NCI-H82 treated with DMSO at 0.1 percent for 48 hours (cell line): ENCODE data around the gene DPY19L2.
"Not testable (repeated sequence)": the region's sequence is repeated elsewhere in the genome, so short reads cannot be mapped to it uniquely, and the experiment has no call there.

Source experiments
- DNase-seq: peaks from one replicate; lab custom pipeline; 2025; ENCODE audit not compliant: unreplicated experiment; lab: John Stamatoyannopoulos, UW

The DPY19L2 gene

DNA sequence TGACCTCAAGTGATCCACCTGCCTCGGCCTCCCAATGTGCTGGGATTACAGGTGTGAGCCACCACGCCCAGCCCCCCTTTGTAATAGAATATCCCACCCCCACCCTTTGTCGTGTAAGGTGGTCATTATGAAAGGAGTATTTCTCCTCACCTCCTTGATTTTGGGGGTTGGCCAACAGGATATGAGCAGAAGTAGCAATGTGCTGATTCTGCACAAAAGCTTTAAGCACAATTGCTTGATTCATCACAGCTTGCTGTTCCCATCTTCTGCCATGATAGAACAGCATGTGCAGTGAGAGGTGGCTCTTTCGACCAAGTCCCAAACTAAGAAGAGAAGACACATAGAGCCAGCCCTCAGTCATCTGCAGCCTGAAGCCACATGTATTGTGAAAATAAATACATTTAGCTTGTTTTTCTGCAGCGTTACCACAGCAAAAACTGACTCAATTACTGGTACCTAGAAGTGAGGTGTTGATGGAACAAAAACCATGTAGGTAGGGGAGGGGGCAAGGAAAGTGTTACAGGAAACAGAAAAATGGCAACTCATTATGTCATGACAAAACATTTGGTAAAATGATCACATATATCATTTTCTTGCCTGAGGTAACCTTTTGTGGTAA, 122.9 kb downstream of the DPY19L2 start:
- not testable (repeated sequence) for DNase-seq

DNA sequence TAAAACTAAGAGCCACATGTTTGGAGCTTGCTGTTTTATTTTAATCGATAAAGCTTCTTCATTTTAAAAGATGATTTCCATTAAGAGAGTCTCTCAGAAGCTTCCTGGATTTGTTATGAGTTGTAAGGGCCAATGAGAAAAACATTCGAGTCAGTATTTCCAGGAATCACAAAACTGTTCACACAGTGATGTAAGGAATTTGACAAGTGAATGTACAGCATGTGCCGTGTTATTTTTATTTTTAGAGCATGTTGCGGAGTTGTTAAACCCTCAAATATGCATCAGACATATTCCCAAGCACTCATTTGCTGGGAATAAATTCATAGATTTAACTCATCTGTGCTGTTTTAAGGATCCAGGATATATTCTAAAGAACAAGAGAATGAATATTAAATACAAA, 129.6 kb downstream of the DPY19L2 start:
- DNase-seq: not testable (repeated sequence)

DNA sequence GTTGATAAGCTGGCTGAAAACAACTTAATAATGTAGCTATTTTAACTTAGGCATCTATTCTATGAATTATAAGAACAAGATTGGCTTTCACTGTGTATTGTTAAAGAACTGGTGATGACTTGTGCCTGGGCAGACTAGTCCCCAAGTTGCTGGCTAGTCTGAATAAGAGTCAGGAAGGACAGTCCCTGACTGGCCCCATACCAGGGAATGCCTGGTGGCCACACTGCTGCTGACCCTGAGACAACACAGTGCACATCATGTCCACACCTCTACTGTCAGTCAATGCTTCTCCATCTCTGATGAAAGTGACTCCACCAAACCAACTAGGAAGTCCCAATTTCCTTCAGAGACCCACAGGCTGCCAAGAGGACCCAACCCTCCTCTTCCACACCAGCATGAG, 130.5 kb downstream of the DPY19L2 start:
- not testable (repeated sequence) for DNase-seq

DNA sequence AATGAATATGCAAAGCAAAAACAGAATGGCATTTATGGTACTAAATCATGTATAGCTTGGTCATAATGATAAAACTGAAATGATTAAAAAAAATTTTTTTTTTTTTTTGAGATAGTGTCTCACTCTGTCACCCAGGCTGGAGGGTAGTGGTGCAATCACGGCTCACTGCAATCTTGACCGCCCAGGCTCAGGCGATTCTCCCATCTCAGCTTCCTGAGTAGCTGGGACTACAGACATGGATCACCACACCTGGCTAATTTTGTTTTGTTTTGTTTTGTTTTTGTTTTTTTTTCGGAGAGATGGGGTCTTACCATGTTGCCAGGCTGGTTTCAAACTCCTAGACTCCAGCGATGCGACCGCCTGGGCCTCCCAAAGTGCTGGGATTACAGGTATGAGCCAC, 138.7 kb downstream of the DPY19L2 start:
- DNase-seq: not testable (repeated sequence)

DNA sequence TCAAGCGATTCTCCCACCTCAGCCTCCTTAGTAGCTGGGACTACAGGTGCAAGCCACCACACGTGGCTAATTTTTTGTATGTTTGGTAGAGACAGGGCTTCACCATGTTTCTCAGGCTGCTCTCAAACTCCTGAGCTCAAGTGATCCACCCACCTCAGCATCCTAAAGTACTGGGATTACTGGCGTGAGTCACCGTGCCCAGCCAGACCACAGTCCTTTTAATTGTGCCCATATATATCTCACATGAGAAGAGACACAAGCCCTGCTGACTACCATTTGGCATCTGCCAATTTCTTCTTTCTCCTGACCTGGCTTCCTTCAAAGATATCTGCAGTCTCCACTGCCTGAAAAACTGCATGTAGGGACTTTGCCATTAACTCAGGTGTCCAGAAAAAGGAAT, 142.5 kb downstream of the DPY19L2 start:
- no peak for DNase-seq

DNA sequence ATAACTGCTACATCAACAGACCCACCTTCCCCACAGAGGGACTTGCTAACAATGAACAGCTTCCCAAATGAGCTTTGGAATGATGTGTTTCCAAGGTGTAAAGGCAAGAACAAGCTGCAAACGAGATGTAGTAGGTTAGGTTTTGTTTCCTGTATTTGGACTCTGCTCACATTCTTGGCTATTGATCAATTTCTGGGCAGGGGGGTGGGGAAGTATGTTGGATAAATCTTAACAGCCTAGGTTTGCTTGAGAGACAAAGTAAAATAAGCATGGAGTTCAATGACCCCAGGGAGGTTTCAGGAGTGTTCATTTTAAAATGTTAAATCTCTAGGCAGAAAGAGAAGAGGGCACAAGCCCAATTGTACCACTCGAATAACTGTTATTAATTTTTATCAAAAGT, 146.6 kb downstream of the DPY19L2 start:
- DNase-seq: no peak
